HCT116 (cell line): ENCODE data around the gene DDX3X. TPM values are rescaled to one million over a fixed set of nuclear protein-coding genes. Genes with fewer than 3 reads are reported as not detected.

Source experiments
- ATAC-seq: fragments of 200-7000 bp; cut with Tn5 transposase; 2 replicates; pipeline ENCODE4 v1.9.1; 2020; ENCODE audit warnings: mild to moderate bottlenecking, moderate library complexity
- BruUV-seq: library from RNA; stranded (reverse); fragments of 400-500 nt; replicated peaks from 2 replicates; lab custom pipeline; 2021; lab: Mats Ljungman, UMichigan
- CTCF ChIA-PET: fragments of 300-600 bp; sonication (Branson Sonifier 250); formaldehyde crosslinking; loops from one replicate; lab custom pipeline; 2021; ENCODE audit warnings: antibody characterized with exemption; lab: Charles Lee
- POLR2A ChIA-PET: fragments of 300-600, 350-600 bp; sonication (Branson Sonifier 250); formaldehyde crosslinking; loops from one replicate; lab custom pipeline; 2021; ENCODE audit warnings: antibody characterized with exemption; lab: Charles Lee
- RAD21 ChIA-PET, 2 experiments: fragments of 300-600 bp; sonication (Branson Sonifier 250); formaldehyde crosslinking; loops; one replicate each; lab custom pipeline; 2023; ENCODE audit warnings: low total read pairs in 2 of 2; ENCODE audit not compliant: uncharacterized antibody in 2 of 2, unreplicated experiment in 2 of 2, low non-redundant PET in 1 of 2; lab: Charles Lee
- DNase-seq: peaks from one replicate; pipeline ENCODE4 v3.0.0-alpha.2; 2010; ENCODE audit warnings: low read depth, low spot score
- H2AFZ ChIP-seq: fragments of 200-600 bp; shearing (Covaris generic), sonication (generic); 2 replicates; pipeline ENCODE4 v1.6.1; 2017; ENCODE audit warnings: low read depth, mixed run types, mixed read lengths, antibody characterized with exemption, low read length; ENCODE audit not compliant: poor library complexity, severe bottlenecking
- H3K27ac ChIP-seq: 2 replicates; pipeline ENCODE4 v1.5.1; 2012; ENCODE audit warnings: low read depth, low read length
- H3K27me3 ChIP-seq: fragments of 200-600 bp; sonication (generic); 2 replicates; pipeline ENCODE4 v1.6.1; 2016; ENCODE audit warnings: mixed run types, low read length, mixed read lengths; ENCODE audit not compliant: insufficient read depth
- H3K36me3 ChIP-seq, 2 experiments: fragments of 200-500 bp in 1 of 2; fragments of 200-600 bp in 1 of 2; sonication (Bioruptor generic) in 1 of 2; sonication (generic) in 1 of 2; 2 replicates each; pipeline versions ENCODE4 v1.5.1 to v1.6.1; 2014 to 2016; ENCODE audit warnings: low read length in 2 of 2, inconsistent platforms in 1 of 2, mixed read lengths in 1 of 2, mixed run types in 1 of 2; ENCODE audit not compliant: insufficient read depth in 2 of 2, control insufficient read depth in 1 of 2
- H3K4me1 ChIP-seq, 2 experiments: fragments of 200-600 bp in 1 of 2; sonication (generic) in 1 of 2; 2 replicates each; pipeline versions ENCODE4 v1.5.1 to v1.6.1; 2012 to 2017; ENCODE audit warnings: low read length in 2 of 2, inconsistent platforms in 1 of 2, mild to moderate bottlenecking in 1 of 2, mixed read lengths in 1 of 2, mixed run types in 1 of 2, moderate library complexity in 1 of 2; ENCODE audit not compliant: insufficient read depth in 2 of 2, control insufficient read depth in 1 of 2
- H3K4me2 ChIP-seq: fragments of 200-600 bp; sonication (generic); 2 replicates; pipeline ENCODE4 v1.6.1; 2017; ENCODE audit warnings: mixed run types, low read length, mixed read lengths
- H3K4me3 ChIP-seq, 2 experiments: fragments of 200-600 bp in 1 of 2; sonication (generic) in 1 of 2; replicated peaks in 1 of 2; 2 replicates each; pipeline ENCODE4 v1.5.1; 2011 to 2016; ENCODE audit warnings: low read length in 2 of 2, control low read depth in 1 of 2, low read depth in 1 of 2, mild to moderate bottlenecking in 1 of 2, mixed read lengths in 1 of 2, mixed run types in 1 of 2
- H3K79me2 ChIP-seq: fragments of 200-600 bp; sonication (generic); 2 replicates; pipeline ENCODE4 v1.6.1; 2017; ENCODE audit warnings: mild to moderate bottlenecking, mixed run types, low read length, moderate library complexity, mixed read lengths; ENCODE audit not compliant: insufficient read depth
- H3K9ac ChIP-seq: fragments of 200-600 bp; sonication (generic); 2 replicates; pipeline ENCODE4 v1.6.1; 2016; ENCODE audit warnings: low read length, mixed read lengths
- H3K9me2 ChIP-seq: fragments of 200-600 bp; sonication (generic), shearing (Covaris generic); 2 replicates; pipeline ENCODE4 v1.6.1; 2017; ENCODE audit warnings: mixed run types, mild to moderate bottlenecking, moderate library complexity; ENCODE audit not compliant: insufficient read depth
- H3K9me3 ChIP-seq, 2 experiments: fragments of 200-500 bp in 1 of 2; fragments of 200-600 bp in 1 of 2; sonication (Bioruptor generic) in 1 of 2; sonication (generic) in 1 of 2; 2 replicates each; pipeline ENCODE4 v1.6.1; 2014 to 2017; ENCODE audit warnings: low read length in 2 of 2, mixed read lengths in 2 of 2, inconsistent platforms in 1 of 2, low read depth in 1 of 2, mild to moderate bottlenecking in 1 of 2, mixed run types in 1 of 2, moderate library complexity in 1 of 2; ENCODE audit not compliant: control insufficient read depth in 1 of 2, insufficient read depth in 1 of 2
- H4K20me1 ChIP-seq: fragments of 200-600 bp; sonication (generic), shearing (Covaris generic); 2 replicates; pipeline ENCODE4 v1.6.1; 2017; ENCODE audit warnings: mixed run types, mild to moderate bottlenecking, moderate library complexity; ENCODE audit not compliant: insufficient read depth
- ATF3 ChIP-seq: IDR thresholded peaks from 2 replicates; pipeline ENCODE4 v1.6.1; 2012
- CEBPB ChIP-seq: IDR thresholded peaks from 2 replicates; pipeline ENCODE4 v1.6.1; 2012; ENCODE audit warnings: low read depth
- FOSL1 ChIP-seq: IDR thresholded peaks from 2 replicates; pipeline ENCODE4 v1.6.1; 2012; ENCODE audit warnings: low read depth
- JUND ChIP-seq: IDR thresholded peaks from 2 replicates; pipeline ENCODE4 v1.6.1; 2012
- RAD21 ChIP-seq: IDR thresholded peaks from 2 replicates; pipeline ENCODE4 v1.6.1; 2012; ENCODE audit warnings: low read depth, mild to moderate bottlenecking
- ZFX ChIP-seq: fragments of 450-650 bp; IDR thresholded peaks from 2 replicates; pipeline ENCODE4 v1.6.1; 2017
- intact Hi-C: fragments of 100-400 bp; cut with micrococcal nuclease; formaldehyde crosslinking; loops from 2 replicates; pipeline ENCODE4 v1.10.0; 2022
- total RNA-seq: library from RNA; stranded (reverse); gene quantifications from one replicate; pipeline ENCODE4 v1.2.1, GENCODE V29; 2021; ENCODE audit not compliant: unreplicated experiment
- TF ChIP-seq, protein P1 (sequence below): IDR thresholded peaks from 2 replicates; pipeline ENCODE4 v1.6.1; 2012

The DDX3X gene
- total RNA-seq, 1 experiment from 2014 or later = 253 TPM

- DNase-seq (no peak), ATAC-seq (no peak)
- Histone ChIP-seq H3K4me3 (no peak overlapping the region), H2AFZ (no peak overlapping the region), H4K20me1 (no peaks in the 10 kb centered on the region), H3K9ac (no peak overlapping the region), H3K4me2 (no peak overlapping the region), H3K36me3 (no peaks in the 10 kb centered on the region), H3K79me2 (no peaks in the 10 kb centered on the region), H3K4me1 (no peaks in the 10 kb centered on the region), H3K27ac (no peak overlapping the region), H3K9me3 (no peaks in the 10 kb centered on the region; a peak in 1 of 4 replicates), H3K9me2 (no peaks in the 10 kb centered on the region), H3K27me3 (no peaks in the 10 kb centered on the region)
- intact Hi-C loops = no loop called here
- RAD21 ChIA-PET = no interaction called here
- BruUV-seq = no TSS peak
- POLR2A ChIA-PET = no interaction called here
- CTCF ChIA-PET = no interaction called here
- no peak for TF ChIP-seq RAD21
- TF ChIP-seq, protein P1, sequence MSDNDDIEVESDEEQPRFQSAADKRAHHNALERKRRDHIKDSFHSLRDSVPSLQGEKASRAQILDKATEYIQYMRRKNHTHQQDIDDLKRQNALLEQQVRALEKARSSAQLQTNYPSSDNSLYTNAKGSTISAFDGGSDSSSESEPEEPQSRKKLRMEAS = no peak
Observed at GRCh38 chrX:41289095-41289494, 44.9 kb upstream of the DDX3X start.

- no peak for TF ChIP-seq ZFX
- no peak for TF ChIP-seq FOSL1
- TF ChIP-seq CEBPB = no peak
- TF ChIP-seq RAD21 = no peak
- no peak for TF ChIP-seq ATF3
- TF ChIP-seq, protein P1 = no peak
- no peak for TF ChIP-seq JUND
- ChIA-PET POLR2A (no interaction called here), RAD21 (no interaction called here)
Observed at GRCh38 chrX:41291309-41291708, 42.7 kb upstream of the DDX3X start.

More at GRCh38 chrX:41291309-41291708, 42.7 kb upstream of the DDX3X start:
- Histone ChIP-seq H3K79me2 (no peaks in the 10 kb centered on the region), H4K20me1 (no peaks in the 10 kb centered on the region), H2AFZ (no peak overlapping the region), H3K4me3 (no peak overlapping the region), H3K9me2 (no peaks in the 10 kb centered on the region), H3K27me3 (no peaks in the 10 kb centered on the region), H3K4me1 (no peaks in the 10 kb centered on the region), H3K9ac (no peak overlapping the region), H3K9me3 (no peaks in the 10 kb centered on the region; a peak in 1 of 4 replicates), H3K4me2 (no peak overlapping the region), H3K36me3 (no peaks in the 10 kb centered on the region), H3K27ac (no peak overlapping the region)
- BruUV-seq = no TSS peak
- ATAC-seq (no peak), DNase-seq (no peak)
- CTCF ChIA-PET = no interaction called here
- intact Hi-C loops = no loop called here
